Right renal pelvis (tissue), 4 donors: Measurements from ENCODE around the gene TJP3. TPM values are rescaled to one million over a fixed set of nuclear protein-coding genes. Genes with fewer than 3 reads are reported as not detected.

Experiments
- DNase-seq, 4 donors: peaks; one replicate each; pipeline ENCODE4 v3.0.0-alpha.2; 2013; ENCODE audit warnings: low read depth in 4 of 4, low spot score in 3 of 4, missing footprints in 1 of 4
- polyA plus RNA-seq, 4 donors: library from polyadenylated mRNA; unstranded; fragments of 120-200 nt; gene quantifications; one replicate each; pipeline ENCODE4 v1.2.1, GENCODE V29; 2013; ENCODE audit not compliant: insufficient read length in 4 of 4

TJP3 gene
- polyA plus RNA-seq, 4 donors: 7.7 to 11.3 (median 9.6) TPM

GRCh38 chr19:3670796-3671679 lies 37.1 kb upstream of the TJP3 start:
- no peak for DNase-seq

GRCh38 chr19:3671680-3672574 lies 36.3 kb upstream of the TJP3 start:
- no peak for DNase-seq

DNA sequence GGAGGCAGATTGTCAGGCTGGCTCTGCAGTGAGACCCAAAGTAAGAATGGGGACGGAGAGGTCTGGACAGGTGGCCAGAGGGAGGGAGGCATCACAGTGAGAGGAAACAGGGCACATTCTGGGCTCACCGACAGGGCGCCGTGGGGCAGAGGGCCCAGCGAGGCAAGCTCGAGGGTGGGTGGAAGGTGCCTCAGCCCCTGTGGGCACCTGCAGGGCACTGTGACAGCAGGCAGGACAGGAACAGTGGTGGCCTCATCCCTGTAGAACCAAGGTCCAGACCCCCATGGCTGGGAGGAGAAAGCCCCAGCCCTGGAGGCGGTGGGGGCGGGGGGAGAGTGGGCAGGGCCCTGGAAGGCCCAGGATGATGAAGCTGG lies 35.6 kb upstream of the TJP3 start:
- DNase-seq: no peak

DNA sequence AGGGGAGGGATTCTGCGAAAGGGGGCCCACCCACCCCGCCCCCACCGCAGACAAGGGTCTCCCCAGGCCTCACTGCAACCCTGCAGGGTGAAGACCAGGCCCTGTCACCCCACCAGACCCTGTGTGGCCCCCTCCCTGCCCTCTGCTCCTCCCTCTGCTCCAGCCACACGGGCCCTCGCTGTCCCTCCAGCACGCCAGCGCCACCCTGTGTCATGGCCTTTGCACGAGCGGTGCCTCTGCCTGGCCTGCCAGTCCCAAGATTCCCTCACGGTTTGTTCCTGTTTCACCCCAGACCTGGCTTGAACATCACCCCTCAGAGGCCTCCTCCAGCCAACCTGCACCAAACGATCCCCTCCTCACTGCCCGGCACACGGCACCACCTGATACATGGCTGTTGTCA lies 35.2 kb upstream of the TJP3 start:
- no peak for DNase-seq

GRCh38 chr19:3673506-3674439 lies 34.4 kb upstream of the TJP3 start:
- DNase-seq: no peak

GRCh38 chr19:3674784-3675543 lies 33.2 kb upstream of the TJP3 start:
- DNase-seq: no peak

GRCh38 chr19:3678188-3678587 lies 30.0 kb upstream of the TJP3 start:
- no peak for DNase-seq

DNA sequence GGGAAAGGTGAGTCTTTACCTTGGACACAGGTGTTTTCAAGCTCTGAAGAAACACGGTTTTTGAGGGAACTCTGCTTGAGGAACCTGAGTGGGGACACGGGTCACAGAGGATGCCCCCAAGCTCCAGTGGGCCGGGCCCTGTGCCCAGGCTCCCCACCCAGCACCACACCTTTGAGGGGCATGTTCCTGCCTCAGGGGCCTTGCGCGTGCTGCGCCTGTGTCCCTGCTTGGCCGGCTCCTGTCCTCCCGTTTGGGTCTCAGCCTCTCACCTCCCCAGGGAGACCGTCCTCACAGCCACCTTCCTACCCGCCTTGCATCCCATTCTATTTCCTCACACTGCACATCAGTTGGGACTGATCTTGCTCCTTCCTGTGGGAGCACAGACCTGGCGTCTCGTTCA lies 29.0 kb upstream of the TJP3 start:
- no peak for DNase-seq

DNA sequence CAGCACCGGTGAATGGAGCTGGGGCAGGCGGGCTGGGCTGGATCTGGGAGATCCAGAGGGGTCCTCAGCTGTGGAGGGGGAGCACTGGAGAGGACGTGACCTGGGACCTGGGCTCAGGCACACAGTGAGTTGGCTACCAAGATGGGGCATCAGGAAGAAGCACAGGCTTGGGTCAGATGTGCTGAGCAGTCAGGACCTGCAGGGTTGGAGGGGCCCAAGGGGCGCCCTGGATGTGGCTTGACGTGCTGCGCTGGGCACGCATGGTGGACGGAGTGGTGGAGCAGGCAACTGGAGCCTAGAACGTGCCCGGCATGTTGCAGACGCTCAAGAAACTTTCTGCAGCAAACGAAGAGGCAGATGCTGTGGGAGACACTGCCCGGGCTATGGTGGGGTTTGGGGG lies 28.6 kb upstream of the TJP3 start:
- DNase-seq: no peak

DNA sequence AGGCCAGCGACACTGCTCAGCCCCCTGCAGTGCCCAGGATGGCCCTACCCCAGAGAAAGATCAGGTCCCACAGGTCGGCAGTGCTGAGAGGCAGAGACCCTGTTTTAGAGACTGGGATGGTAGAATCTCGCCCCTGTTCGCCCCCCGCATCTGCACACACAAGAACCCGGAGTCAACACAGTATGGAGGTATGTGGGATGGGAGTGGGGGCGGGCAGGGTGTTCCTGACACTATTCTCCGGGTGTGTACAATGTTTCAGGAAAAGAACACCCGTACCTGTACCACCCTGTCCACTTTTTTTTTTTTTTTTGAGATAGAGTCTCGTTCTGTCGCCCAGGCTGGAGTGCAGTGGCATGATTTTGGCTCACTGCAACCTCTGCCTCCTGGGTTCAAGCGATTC lies 27.2 kb upstream of the TJP3 start:
- no peak for DNase-seq

DNA sequence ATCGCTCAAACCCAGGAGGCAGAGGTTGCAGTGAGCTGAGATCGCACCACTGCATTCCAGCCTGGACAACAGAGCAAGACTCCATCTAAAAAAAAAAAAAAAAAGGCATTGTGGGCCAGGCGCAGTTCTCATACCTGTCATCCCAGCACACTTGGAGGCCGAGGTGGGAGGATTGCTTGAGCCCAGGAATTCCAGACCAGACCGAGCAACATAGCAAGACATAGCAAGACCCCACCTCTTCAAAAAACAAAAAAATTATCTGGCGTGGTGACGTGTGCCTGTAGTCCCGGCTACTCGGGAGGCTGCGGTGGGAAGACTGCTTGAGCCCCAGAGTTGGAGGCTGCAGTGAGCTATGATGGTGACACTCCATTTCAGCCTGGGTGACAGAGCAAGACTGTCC lies 25.9 kb upstream of the TJP3 start:
- no peak for DNase-seq

GRCh38 chr19:3682741-3683404 lies 25.3 kb upstream of the TJP3 start:
- DNase-seq: no peak

GRCh38 chr19:3683405-3684053 lies 24.7 kb upstream of the TJP3 start:
- no peak for DNase-seq

- DNase-seq: no peak
Measured at GRCh38 chr19:3684054-3684816, 23.9 kb upstream of the TJP3 start.

DNA sequence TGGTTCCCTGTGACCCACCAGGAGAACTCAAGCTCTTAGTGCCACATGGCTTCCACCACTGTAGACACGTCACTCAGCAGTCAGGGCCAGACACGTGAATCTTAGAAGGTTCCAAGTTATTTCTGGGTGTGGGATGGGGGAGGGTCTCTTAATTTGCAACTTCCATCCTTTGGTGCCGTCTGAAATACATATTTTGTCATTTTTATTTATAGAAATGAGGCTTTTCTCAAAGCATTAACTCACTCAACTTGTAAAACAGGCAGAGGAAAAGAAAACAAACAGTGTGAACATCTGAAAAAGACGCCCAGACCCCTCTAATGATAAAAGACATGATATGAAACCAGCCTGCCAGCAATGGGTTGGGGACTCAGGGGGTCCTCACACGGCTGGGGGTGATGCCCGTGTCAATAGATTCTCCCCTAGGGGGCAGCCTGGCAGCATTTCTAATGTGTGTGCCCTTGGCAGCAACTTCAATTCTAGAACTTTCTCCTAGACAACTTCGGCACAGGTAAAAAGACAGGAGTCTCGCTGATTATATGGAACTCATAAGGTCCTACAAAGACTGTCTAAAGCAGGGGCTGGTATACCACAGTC lies 23.3 kb upstream of the TJP3 start:
- DNase-seq: no peak

GRCh38 chr19:3687393-3687773 lies 20.8 kb upstream of the TJP3 start:
- no peak for DNase-seq

- DNase-seq: no peak
Measured at GRCh38 chr19:3687774-3688706, 20.1 kb upstream of the TJP3 start.
